ENCODE data around the gene EXOC3L4.

DNA sequence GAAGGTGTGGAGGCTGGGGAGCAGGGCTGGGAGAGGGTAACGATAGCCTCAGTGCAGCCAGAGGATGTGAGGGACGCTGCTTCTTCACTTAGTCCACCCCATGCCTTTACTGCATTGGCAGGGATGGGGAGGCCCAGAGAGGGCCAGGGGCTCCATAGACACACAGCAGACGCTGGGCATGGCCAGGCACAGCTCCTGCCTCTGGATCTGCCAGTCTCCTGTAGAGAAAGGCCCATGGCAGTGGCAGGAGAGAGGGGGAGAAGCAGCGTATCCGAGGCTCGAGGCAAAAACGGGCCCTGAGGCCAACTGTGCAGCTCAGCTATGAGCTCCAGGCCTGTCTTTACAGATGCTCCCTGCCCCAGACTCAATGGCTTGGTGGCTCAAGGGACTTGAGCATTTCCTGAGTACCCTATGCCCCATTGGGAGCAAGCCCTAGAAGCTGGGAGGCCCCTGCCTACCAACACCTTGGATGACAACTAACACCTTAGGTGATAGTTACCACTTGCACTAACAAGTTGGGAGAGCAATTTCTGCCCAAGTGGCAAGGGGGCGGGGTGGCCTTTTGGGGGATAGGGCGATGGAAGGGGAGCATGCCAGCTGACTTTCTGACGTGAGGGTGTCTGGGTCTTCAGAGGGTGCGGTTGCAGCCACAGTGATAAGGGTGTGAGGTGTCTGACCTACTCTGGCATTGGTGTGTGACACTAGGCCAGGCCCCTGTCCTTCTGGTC, 15.5 kb upstream of the EXOC3L4 start:
- TF ChIP-seq, protein P1, sequence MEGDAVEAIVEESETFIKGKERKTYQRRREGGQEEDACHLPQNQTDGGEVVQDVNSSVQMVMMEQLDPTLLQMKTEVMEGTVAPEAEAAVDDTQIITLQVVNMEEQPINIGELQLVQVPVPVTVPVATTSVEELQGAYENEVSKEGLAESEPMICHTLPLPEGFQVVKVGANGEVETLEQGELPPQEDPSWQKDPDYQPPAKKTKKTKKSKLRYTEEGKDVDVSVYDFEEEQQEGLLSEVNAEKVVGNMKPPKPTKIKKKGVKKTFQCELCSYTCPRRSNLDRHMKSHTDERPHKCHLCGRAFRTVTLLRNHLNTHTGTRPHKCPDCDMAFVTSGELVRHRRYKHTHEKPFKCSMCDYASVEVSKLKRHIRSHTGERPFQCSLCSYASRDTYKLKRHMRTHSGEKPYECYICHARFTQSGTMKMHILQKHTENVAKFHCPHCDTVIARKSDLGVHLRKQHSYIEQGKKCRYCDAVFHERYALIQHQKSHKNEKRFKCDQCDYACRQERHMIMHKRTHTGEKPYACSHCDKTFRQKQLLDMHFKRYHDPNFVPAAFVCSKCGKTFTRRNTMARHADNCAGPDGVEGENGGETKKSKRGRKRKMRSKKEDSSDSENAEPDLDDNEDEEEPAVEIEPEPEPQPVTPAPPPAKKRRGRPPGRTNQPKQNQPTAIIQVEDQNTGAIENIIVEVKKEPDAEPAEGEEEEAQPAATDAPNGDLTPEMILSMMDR (IDR thresholded peaks at IDR 0.05): no peak
- no peak for TF ChIP-seq POLR2A (IDR thresholded peaks at IDR 0.05)

Data from ovary (tissue), 3 donors.